ENCODE measurements around the gene NDE1. TPM values are rescaled to one million over a fixed set of nuclear protein-coding genes. Genes with fewer than 3 reads are reported as not detected.

Gene NDE1
- total RNA-seq, 6 donors from 2014 or later: 19.5 to 63.9 (median 37.0) TPM

DNA sequence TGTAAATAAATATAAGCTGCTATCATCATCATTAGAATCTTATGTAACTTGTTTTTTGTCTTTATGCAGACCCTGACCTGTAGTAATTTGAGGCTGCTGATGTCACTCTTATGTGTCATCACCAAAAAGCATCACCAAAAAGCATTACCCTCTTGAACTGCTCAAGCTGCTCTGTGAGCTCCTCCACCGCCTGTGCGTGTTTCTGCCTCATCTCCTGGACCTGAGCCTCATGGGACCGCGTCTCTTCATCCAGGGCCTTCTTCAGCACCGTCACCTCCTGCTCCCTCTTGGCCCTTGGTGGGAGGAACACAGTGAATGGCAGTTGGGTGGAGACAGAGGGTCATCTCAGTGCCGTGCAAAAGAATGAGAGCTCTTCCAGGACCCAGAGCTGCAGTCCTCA lies 82.4 kb downstream of the NDE1 start:
- TF ChIP-seq, protein P1, sequence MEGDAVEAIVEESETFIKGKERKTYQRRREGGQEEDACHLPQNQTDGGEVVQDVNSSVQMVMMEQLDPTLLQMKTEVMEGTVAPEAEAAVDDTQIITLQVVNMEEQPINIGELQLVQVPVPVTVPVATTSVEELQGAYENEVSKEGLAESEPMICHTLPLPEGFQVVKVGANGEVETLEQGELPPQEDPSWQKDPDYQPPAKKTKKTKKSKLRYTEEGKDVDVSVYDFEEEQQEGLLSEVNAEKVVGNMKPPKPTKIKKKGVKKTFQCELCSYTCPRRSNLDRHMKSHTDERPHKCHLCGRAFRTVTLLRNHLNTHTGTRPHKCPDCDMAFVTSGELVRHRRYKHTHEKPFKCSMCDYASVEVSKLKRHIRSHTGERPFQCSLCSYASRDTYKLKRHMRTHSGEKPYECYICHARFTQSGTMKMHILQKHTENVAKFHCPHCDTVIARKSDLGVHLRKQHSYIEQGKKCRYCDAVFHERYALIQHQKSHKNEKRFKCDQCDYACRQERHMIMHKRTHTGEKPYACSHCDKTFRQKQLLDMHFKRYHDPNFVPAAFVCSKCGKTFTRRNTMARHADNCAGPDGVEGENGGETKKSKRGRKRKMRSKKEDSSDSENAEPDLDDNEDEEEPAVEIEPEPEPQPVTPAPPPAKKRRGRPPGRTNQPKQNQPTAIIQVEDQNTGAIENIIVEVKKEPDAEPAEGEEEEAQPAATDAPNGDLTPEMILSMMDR (IDR thresholded peaks at IDR 0.05): no peak
- DNase-seq: no peak
- Histone ChIP-seq H3K36me3 (peaks cover 0 to 31% (median 8%) of the 10 kb centered on the region in 4 donors), H3K27ac (no peak overlapping the region), H3K4me3 (no peak overlapping the region), H3K9me3 (no peaks in the 10 kb centered on the region), H3K4me1 (no peaks in the 10 kb centered on the region), H3K27me3 (no peaks in the 10 kb centered on the region)
- WGBS, 2 donors: 91 to 94% methylated on average over 6 of the region's 6 CpGs
- ATAC-seq (ENCODE audit: low FRiP score in 2 of 2): no peak

DNA sequence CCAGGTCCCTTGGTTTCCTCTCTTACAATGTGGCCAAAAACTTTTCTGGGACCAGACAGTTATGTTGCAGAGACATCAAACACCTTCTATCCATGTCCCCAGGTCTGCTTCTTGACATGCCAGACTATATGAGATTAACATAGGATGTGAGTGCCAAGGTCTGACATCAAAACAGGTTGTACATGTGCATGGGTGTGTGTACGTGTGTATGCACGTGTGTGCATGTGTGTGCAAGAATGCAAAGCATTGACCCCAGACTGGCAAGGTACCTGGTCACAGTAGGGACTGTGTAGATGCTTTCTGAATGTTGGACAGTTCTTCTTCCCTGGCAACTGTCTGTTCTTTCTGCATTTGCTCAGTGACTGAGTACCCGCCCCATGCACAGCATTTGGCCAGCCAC lies 85.6 kb downstream of the NDE1 start:
- H3K36me3 ChIP-seq: peaks cover 0 to 34% (median 13%) of the 10 kb centered on the region in 4 donors
- no peaks in the 10 kb centered on the region for H3K4me1 ChIP-seq
- no peaks in the 10 kb centered on the region for H3K27me3 ChIP-seq
- H3K4me3 ChIP-seq: no peak overlapping the region
- TF ChIP-seq EP300 (IDR thresholded peaks at IDR 0.05) (no peak), POLR2AphosphoS5 (IDR thresholded peaks at IDR 0.05) (no peak), POLR2A (IDR thresholded peaks at IDR 0.05) (no peak)
- TF ChIP-seq, protein P1 (IDR thresholded peaks at IDR 0.05): no peak
- DNase-seq: no peak
- H3K9me3 ChIP-seq: no peaks in the 10 kb centered on the region
- no peak overlapping the region for H3K27ac ChIP-seq
- WGBS, 2 donors: 80 to 96% methylated on average over 3 of the region's 3 CpGs
- no peak for ATAC-seq (ENCODE audit: low FRiP score in 2 of 2)

DNA sequence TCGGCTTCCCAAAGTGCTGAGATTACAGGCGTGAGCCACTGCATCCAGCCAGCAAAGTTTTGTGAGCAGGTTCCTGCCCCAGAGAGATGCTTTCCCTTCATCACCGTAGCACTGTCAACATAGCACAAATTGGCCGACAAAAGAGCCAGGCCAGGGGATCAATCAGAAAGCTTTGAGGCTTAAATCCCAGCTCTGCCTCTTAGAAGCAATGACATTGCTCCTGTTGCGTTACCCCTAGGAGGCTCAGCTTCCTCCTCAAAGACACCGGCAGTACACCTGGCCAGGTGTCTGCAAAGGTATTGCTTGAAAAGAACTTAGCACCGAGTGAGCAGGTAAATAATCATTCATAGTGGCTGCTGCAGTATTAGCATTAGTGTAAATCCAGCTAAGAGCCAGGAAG lies 86.5 kb downstream of the NDE1 start:
- Histone ChIP-seq H3K4me1 (no peaks in the 10 kb centered on the region), H3K27me3 (no peaks in the 10 kb centered on the region), H3K9me3 (no peaks in the 10 kb centered on the region), H3K27ac (no peak overlapping the region), H3K4me3 (no peak overlapping the region), H3K36me3 (peaks cover 0 to 43% (median 13%) of the 10 kb centered on the region in 4 donors)
- WGBS, 2 donors: 83 to 84% methylated on average over 4 to 7 of the region's 7 CpGs
- TF ChIP-seq, protein P1 (IDR thresholded peaks at IDR 0.05): no peak
- no peak for TF ChIP-seq POLR2AphosphoS5 (IDR thresholded peaks at IDR 0.05)
- TF ChIP-seq POLR2A (IDR thresholded peaks at IDR 0.05): no peak
- DNase-seq: no peak
- no peak for ATAC-seq (ENCODE audit: low FRiP score in 2 of 2)

DNA sequence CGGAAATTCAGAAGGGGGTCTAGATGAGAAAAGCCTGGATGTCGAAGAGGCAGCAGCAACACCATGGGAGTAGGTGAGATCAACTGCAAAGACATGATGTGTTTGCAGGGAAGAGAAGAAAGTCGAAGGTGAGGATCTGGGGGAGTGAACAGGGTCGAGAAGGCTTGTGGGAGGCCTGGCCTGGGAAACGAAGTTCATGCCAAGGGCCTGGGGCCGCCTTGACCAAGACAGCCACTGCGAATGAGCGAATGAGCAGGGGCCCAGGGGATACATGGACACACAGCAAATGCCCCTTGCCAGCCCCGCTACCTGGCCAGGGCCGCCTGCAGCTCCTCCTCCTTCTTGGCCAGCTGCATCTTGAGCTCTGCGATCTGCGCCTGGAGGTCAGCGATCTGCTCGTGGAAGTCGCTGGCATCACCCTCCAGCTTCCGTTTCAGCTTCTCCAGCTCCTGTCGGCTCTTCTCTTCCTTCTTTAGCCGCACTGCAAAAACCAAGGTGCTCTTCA lies 87.1 kb downstream of the NDE1 start:
- Histone ChIP-seq H3K4me1 (no peaks in the 10 kb centered on the region), H3K27me3 (no peaks in the 10 kb centered on the region), H3K9me3 (no peaks in the 10 kb centered on the region), H3K36me3 (peaks cover 0 to 46% (median 13%) of the 10 kb centered on the region in 4 donors), H3K4me3 (no peak overlapping the region), H3K27ac (no peak overlapping the region)
- TF ChIP-seq POLR2A (IDR thresholded peaks at IDR 0.05) (no peak), EP300 (IDR thresholded peaks at IDR 0.05) (no peak), POLR2AphosphoS5 (IDR thresholded peaks at IDR 0.05) (no peak)
- TF ChIP-seq, protein P1 (IDR thresholded peaks at IDR 0.05): no peak
- ATAC-seq (ENCODE audit: low FRiP score in 2 of 2) (no peak), DNase-seq (no peak)
- 80 to 82% methylated on average over 17 to 18 of the region's 18 CpGs for WGBS, 2 donors

DNA sequence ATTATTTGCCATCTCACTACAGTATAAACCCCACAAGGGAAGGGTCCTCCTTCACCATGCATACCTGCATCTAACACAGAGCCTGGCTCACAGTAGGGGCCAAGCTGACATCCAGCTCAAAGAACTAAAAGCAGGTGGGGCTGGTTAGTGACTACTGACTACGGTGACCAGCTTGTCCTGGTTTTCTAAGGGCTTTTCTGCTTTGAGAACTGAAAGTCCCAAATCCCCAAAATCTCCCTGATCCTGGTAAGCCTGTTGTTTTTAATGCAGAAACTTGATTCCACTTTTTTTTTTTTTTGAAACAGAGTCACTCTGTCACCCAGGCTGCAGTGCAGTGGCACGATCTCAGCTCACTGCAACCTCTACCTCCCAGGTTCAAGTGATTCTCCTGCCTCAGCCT lies 89.4 kb downstream of the NDE1 start:
- 92 to 94% methylated on average over 2 of the region's 2 CpGs for WGBS, 2 donors
- Histone ChIP-seq H3K36me3 (peaks cover 0 to 54% (median 17%) of the 10 kb centered on the region in 4 donors), H3K4me1 (no peaks in the 10 kb centered on the region), H3K9me3 (no peaks in the 10 kb centered on the region), H3K27me3 (no peaks in the 10 kb centered on the region), H3K4me3 (no peak overlapping the region), H3K27ac (no peak overlapping the region)
- no peak for ATAC-seq (ENCODE audit: low FRiP score in 2 of 2)
- DNase-seq: no peak
- no peak for TF ChIP-seq POLR2A (IDR thresholded peaks at IDR 0.05)
- TF ChIP-seq EP300 (IDR thresholded peaks at IDR 0.05): no peak
- TF ChIP-seq POLR2AphosphoS5 (IDR thresholded peaks at IDR 0.05): no peak
- TF ChIP-seq, protein P1 (IDR thresholded peaks at IDR 0.05): no peak
